Testis (tissue), 2 donors: Measurements from ENCODE around the gene COL9A3.

Source experiments
- CTCF ChIP-seq, 3 experiments: fragments of 450-650 bp in 2 of 3; fragments of 200-600 bp in 1 of 3; sonication (generic) in 1 of 3; IDR thresholded peaks; one replicate each; pipeline ENCODE4 v1.5.1; 2016 to 2019; ENCODE audit warnings: antibody characterized with exemption in 3 of 3, mild to moderate bottlenecking in 2 of 3, moderate library complexity in 1 of 3
- POLR2A ChIP-seq: fragments of 450-650 bp; IDR thresholded peaks from one replicate; pipeline ENCODE4 v1.6.1; 2017; ENCODE audit warnings: antibody characterized with exemption, mild to moderate bottlenecking, moderate library complexity

GRCh38 chr20:62822788-62823651, 6.2 kb downstream of the COL9A3 start:
- TF ChIP-seq CTCF (IDR thresholded peaks at IDR 0.05) (no peak), POLR2A (no peak)
